Dendritic cell treated with granulocyte-macrophage colony-stimulating factor and Interleukin-4, amounts not matched to agents 40 ng/mL and 50 ng/mL, for 4 days (primary cell): ENCODE results near the gene CDH11.

Experiments
- H3K27ac Mint-ChIP-seq: one replicate; pipeline ENCODE4 v1.8.0; 2022; ENCODE audit warnings: mild to moderate bottlenecking, mixed read lengths
- H3K27me3 Mint-ChIP-seq: one replicate; pipeline ENCODE4 v1.8.0; 2022; ENCODE audit warnings: mild to moderate bottlenecking, mixed read lengths
- H3K36me3 Mint-ChIP-seq: one replicate; pipeline ENCODE4 v1.8.0; 2022; ENCODE audit warnings: low read depth, mixed read lengths
- H3K4me1 Mint-ChIP-seq: one replicate; pipeline ENCODE4 v1.8.0; 2022; ENCODE audit warnings: low read depth, mixed read lengths
- H3K4me3 Mint-ChIP-seq: one replicate; pipeline ENCODE4 v1.8.0; 2022; ENCODE audit warnings: mild to moderate bottlenecking, moderate library complexity, mixed read lengths
- H3K9me3 Mint-ChIP-seq: one replicate; pipeline ENCODE4 v1.8.0; 2022; ENCODE audit warnings: mixed read lengths
- intact Hi-C: fragments of 100-400 bp; cut with micrococcal nuclease; formaldehyde crosslinking; loops from one replicate; pipeline ENCODE4 v1.15.0; 2022

Gene CDH11

DNA sequence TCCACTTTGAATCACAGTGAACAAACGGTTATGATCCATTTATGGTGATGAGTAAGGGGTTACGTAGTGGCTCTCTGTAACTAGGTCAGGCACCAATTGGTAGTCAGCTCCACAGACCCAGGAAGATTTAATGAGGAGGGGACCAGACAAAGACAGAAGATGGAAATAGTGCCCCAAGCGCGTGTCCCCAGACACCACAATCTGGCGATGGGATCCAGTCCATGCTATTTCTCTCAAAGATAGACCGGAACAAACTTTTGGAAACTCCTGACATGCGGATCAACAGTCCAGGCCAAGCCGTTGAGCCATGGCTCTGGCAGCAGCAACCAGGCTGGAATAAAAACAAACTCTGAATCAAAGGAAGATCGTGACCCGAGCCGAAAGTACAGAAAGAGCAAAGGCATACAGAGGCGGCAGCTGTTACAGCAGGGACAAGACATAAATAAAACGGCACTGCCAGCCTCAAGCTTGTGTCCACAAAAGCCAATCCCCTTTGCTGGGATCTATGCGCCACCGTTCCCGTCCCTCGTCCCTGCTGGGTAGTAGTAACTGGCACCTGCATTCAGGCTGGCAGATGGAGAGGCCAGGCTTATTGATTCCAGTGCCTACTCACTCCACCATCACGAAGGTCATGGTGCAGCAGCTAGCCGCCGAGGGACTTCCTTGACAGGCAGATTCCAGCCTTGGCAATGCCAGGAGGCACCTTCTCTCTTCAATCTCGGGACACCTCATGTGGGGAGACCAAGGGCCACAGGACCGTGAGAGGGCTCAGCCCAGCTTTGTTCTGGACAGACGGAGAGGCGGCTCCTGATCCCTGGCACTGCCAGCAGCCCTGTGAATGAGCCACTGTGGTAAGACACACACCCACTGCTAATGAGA, 50.2 kb downstream of the CDH11 start:
- H3K36me3 Mint-ChIP-seq, result no peaks in the 10 kb centered on the region
- H3K27ac Mint-ChIP-seq, result no peak overlapping the region
- no peak overlapping the region for H3K4me3 Mint-ChIP-seq
- H3K4me1 Mint-ChIP-seq, result no peaks in the 10 kb centered on the region
- intact Hi-C loops, result no loop called here
- no peaks in the 10 kb centered on the region for H3K27me3 Mint-ChIP-seq
- no peaks in the 10 kb centered on the region for H3K9me3 Mint-ChIP-seq

DNA sequence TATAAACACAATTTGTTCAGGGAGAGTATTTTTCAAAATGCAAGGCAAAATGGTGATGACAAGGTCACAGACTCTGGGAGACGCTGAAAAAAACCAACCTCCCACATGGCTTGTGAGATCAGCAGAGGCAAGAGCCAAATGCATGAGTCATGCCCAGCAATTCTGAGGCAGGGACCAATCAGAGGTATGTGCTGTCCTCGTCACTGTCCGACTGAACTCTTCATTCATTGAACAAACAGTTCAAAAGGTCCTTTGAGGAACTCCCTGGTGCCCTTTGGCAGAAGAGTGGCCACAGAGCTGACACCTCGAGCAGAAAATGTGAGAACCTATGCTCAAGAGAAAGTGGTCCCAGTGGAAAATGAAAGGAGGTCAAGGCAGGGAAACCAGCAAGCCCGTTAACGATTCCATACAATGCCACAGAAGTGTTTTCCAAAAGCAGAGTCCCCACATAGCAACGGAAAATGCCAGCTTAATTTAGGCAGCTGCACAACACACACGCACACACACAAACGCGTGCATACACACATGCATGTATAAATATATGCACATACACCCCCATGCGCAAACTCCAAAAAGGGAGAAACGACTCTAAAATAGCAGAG, 50.9 kb downstream of the CDH11 start:
- H3K36me3 Mint-ChIP-seq, result no peaks in the 10 kb centered on the region

GRCh38 chr16:65069766-65070165, 52.1 kb downstream of the CDH11 start:
- H3K9me3 Mint-ChIP-seq, result no peaks in the 10 kb centered on the region
- intact Hi-C loops, result no loop called here
- no peak overlapping the region for H3K27ac Mint-ChIP-seq
- no peak overlapping the region for H3K4me3 Mint-ChIP-seq
- H3K36me3 Mint-ChIP-seq, result no peaks in the 10 kb centered on the region
- H3K27me3 Mint-ChIP-seq, result no peaks in the 10 kb centered on the region
- H3K4me1 Mint-ChIP-seq, result no peaks in the 10 kb centered on the region

More for the DNA sequence above, 50.9 kb downstream of the CDH11 start:
- Mint-ChIP-seq H3K27me3 (no peaks in the 10 kb centered on the region), H3K4me3 (no peak overlapping the region), H3K9me3 (no peaks in the 10 kb centered on the region), H3K27ac (no peak overlapping the region), H3K4me1 (no peaks in the 10 kb centered on the region)
- intact Hi-C loops, result no loop called here

DNA sequence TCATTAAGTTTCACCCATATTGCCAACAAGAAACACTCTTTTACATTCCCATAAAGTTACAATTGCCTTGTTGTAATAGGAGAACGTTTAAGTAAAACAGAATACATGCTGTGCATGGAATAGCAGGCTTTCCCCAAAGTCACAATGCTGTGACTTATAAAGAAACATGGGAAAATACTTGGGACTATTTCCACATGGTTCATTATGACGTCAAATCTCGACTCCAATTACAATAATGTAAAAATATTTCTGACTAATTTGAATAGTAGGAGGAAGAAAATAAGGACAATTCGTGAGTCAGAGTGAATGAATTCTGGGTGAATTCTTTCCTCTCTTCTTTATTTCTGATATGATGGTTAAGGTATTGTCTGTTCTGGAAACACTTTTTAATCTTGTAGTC, 52.8 kb downstream of the CDH11 start:
- H3K27me3 Mint-ChIP-seq, result no peaks in the 10 kb centered on the region

GRCh38 chr16:65068151-65068740, 53.6 kb downstream of the CDH11 start:
- H3K9me3 Mint-ChIP-seq, result no peaks in the 10 kb centered on the region
- no peaks in the 10 kb centered on the region for H3K27me3 Mint-ChIP-seq
- H3K4me3 Mint-ChIP-seq, result no peak overlapping the region
- H3K27ac Mint-ChIP-seq, result no peak overlapping the region
- H3K36me3 Mint-ChIP-seq, result no peaks in the 10 kb centered on the region
- intact Hi-C loops, result no loop called here
- H3K4me1 Mint-ChIP-seq, result no peaks in the 10 kb centered on the region

More for the DNA sequence above, 52.8 kb downstream of the CDH11 start:
- Mint-ChIP-seq H3K4me3 (no peak overlapping the region), H3K4me1 (no peaks in the 10 kb centered on the region), H3K36me3 (no peaks in the 10 kb centered on the region), H3K27ac (no peak overlapping the region), H3K9me3 (no peaks in the 10 kb centered on the region)
- intact Hi-C loops, result no loop called here

- intact Hi-C loops, result no loop called here
- Mint-ChIP-seq H3K27ac (no peak overlapping the region), H3K9me3 (no peaks in the 10 kb centered on the region), H3K27me3 (no peaks in the 10 kb centered on the region), H3K36me3 (no peaks in the 10 kb centered on the region), H3K4me1 (no peaks in the 10 kb centered on the region), H3K4me3 (no peak overlapping the region)
These were observed 55.2 kb downstream of the CDH11 start for GRCh38 chr16:65066651-65067050.

GRCh38 chr16:65065031-65065430, 56.8 kb downstream of the CDH11 start:
- intact Hi-C loops, result no loop called here
- Mint-ChIP-seq H3K4me3 (no peak overlapping the region), H3K9me3 (no peaks in the 10 kb centered on the region), H3K27me3 (no peaks in the 10 kb centered on the region), H3K27ac (no peak overlapping the region), H3K36me3 (no peaks in the 10 kb centered on the region), H3K4me1 (no peaks in the 10 kb centered on the region)

GRCh38 chr16:65064131-65064530, 57.7 kb downstream of the CDH11 start:
- Mint-ChIP-seq H3K4me3 (no peak overlapping the region), H3K27ac (no peak overlapping the region), H3K4me1 (no peaks in the 10 kb centered on the region), H3K9me3 (no peaks in the 10 kb centered on the region), H3K36me3 (no peaks in the 10 kb centered on the region), H3K27me3 (peaks cover 1% of the 10 kb centered on the region)
- intact Hi-C loops, result no loop called here

- Mint-ChIP-seq H3K27me3 (peaks cover 1% of the 10 kb centered on the region), H3K4me1 (no peaks in the 10 kb centered on the region), H3K9me3 (no peaks in the 10 kb centered on the region), H3K27ac (no peak overlapping the region), H3K4me3 (no peak overlapping the region), H3K36me3 (no peaks in the 10 kb centered on the region)
- intact Hi-C loops, result no loop called here
These were observed 58.9 kb downstream of the CDH11 start for GRCh38 chr16:65062736-65063583.

- H3K36me3 Mint-ChIP-seq, result no peaks in the 10 kb centered on the region
- intact Hi-C loops, result no loop called here
- H3K27me3 Mint-ChIP-seq, result peaks cover 1% of the 10 kb centered on the region
- H3K4me3 Mint-ChIP-seq, result no peak overlapping the region
- H3K27ac Mint-ChIP-seq, result no peak overlapping the region
- H3K4me1 Mint-ChIP-seq, result no peaks in the 10 kb centered on the region
- H3K9me3 Mint-ChIP-seq, result no peaks in the 10 kb centered on the region
These were observed 59.8 kb downstream of the CDH11 start for GRCh38 chr16:65061935-65062518.

DNA sequence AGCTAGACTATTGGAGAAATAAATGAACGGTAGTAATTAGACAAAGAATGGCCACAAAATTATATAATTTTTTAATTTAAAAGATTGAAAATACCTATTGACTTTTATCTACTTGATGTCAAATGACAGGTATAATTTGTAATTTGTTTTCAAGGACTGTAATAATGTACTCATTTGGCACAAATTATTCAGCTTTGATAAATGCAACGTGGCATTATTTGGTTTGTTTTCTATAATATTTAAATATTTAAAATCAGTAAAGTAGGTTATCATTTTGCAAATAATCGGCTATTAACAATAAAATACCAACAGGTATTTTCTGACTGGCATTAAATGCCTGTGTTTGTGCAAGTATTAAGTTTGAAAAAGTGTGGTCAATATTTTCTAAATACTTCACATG, 60.6 kb downstream of the CDH11 start:
- H3K9me3 Mint-ChIP-seq, result no peaks in the 10 kb centered on the region
- H3K4me3 Mint-ChIP-seq, result no peak overlapping the region
- no peaks in the 10 kb centered on the region for H3K36me3 Mint-ChIP-seq
- H3K27me3 Mint-ChIP-seq, result peaks cover 1% of the 10 kb centered on the region
- H3K27ac Mint-ChIP-seq, result no peak overlapping the region
- H3K4me1 Mint-ChIP-seq, result no peaks in the 10 kb centered on the region
- intact Hi-C loops, result no loop called here

DNA sequence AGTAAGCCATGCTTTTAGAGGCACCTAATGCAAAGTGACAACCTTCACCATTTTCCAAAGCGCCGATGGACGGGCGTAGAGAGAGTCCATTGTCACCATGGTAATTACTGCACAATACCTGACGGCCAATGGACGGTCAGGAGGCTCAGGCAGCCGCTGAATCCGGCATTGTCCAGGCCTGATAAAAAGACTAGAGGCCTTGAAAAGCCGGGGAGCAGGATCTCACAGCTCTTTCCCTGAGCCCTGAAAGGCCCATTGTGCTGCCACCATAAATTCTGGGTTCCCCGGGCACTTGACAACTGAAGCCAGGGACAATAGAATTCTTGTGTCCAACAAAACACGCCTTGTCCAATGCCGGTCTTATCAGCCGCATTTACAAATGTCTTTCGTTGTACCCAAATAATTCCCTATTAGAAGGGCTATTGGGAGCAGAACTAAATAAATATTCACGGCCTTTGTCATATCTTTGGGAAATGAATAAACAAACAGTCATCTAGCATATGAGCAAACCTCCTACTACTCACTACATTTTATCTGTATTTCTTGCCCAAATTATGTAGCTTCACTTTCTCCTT, 62.4 kb downstream of the CDH11 start:
- Mint-ChIP-seq H3K4me1 (no peaks in the 10 kb centered on the region), H3K9me3 (no peaks in the 10 kb centered on the region), H3K27me3 (peaks cover 1% of the 10 kb centered on the region), H3K36me3 (no peaks in the 10 kb centered on the region), H3K4me3 (no peak overlapping the region), H3K27ac (no peak overlapping the region)
- intact Hi-C loops, result no loop called here

DNA sequence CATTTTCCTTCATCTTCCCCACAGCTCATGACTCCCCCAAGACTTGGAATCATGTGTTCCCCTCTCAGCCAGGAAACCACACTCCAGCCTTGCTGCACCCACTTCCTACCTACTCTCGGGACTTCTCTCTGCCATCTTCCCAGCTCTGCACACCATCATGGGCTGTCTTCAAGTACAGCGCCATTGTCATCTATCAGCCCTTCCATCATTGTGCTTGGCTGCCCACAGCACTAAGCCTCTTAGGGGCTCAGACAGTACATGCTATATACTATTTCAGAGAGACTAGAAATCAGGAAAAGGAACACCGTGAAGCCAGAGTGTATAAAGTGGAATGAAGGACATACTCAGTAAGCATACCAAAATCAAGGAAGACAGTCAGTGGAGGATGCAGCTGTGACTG, 64.7 kb downstream of the CDH11 start:
- H3K27ac Mint-ChIP-seq, result no peak overlapping the region
- no peaks in the 10 kb centered on the region for H3K4me1 Mint-ChIP-seq
- peaks cover 1% of the 10 kb centered on the region for H3K27me3 Mint-ChIP-seq
- intact Hi-C loops, result no loop called here
- H3K36me3 Mint-ChIP-seq, result no peaks in the 10 kb centered on the region
- H3K4me3 Mint-ChIP-seq, result no peak overlapping the region
- peaks cover 9% of the 10 kb centered on the region for H3K9me3 Mint-ChIP-seq
